GM20000 (cell line): ENCODE measurements around the gene COL20A1.

Source experiments
- DNase-seq: peaks from one replicate; pipeline ENCODE4 v3.0.0; 2012; ENCODE audit warnings: low spot score
- TF ChIP-seq, protein P1 (sequence below): IDR thresholded peaks from 2 replicates; pipeline ENCODE4 v1.5.1; 2012; ENCODE audit warnings: mild to moderate bottlenecking, control low read depth; ENCODE audit errors: extremely low read depth, missing control alignments

Gene COL20A1

GRCh38 chr20:63355781-63356295, 62.9 kb downstream of the COL20A1 start:
- no peak for DNase-seq
- TF ChIP-seq, protein P1, sequence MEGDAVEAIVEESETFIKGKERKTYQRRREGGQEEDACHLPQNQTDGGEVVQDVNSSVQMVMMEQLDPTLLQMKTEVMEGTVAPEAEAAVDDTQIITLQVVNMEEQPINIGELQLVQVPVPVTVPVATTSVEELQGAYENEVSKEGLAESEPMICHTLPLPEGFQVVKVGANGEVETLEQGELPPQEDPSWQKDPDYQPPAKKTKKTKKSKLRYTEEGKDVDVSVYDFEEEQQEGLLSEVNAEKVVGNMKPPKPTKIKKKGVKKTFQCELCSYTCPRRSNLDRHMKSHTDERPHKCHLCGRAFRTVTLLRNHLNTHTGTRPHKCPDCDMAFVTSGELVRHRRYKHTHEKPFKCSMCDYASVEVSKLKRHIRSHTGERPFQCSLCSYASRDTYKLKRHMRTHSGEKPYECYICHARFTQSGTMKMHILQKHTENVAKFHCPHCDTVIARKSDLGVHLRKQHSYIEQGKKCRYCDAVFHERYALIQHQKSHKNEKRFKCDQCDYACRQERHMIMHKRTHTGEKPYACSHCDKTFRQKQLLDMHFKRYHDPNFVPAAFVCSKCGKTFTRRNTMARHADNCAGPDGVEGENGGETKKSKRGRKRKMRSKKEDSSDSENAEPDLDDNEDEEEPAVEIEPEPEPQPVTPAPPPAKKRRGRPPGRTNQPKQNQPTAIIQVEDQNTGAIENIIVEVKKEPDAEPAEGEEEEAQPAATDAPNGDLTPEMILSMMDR = no peak

DNA sequence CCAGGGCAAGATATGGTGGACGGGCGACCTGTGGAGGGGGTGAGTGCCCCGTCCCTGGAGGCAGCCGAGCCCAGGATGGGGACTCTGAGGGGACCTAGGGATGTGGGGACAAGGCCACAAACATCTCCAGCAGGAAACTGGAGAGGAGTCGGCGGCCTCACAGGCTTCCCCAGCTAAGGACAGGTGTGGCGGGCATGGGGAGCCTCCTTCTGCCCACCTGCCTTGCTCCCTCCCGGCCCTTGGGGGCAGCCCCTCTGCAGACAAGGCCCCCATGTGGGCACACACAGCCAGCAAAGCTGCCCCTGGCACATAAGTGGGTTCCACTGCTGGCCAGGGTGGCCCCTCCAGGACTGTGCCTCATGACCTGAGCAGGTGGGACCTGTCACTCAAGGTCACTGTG, 63.5 kb downstream of the COL20A1 start:
- TF ChIP-seq, protein P1 = no peak
- no peak for DNase-seq

DNA sequence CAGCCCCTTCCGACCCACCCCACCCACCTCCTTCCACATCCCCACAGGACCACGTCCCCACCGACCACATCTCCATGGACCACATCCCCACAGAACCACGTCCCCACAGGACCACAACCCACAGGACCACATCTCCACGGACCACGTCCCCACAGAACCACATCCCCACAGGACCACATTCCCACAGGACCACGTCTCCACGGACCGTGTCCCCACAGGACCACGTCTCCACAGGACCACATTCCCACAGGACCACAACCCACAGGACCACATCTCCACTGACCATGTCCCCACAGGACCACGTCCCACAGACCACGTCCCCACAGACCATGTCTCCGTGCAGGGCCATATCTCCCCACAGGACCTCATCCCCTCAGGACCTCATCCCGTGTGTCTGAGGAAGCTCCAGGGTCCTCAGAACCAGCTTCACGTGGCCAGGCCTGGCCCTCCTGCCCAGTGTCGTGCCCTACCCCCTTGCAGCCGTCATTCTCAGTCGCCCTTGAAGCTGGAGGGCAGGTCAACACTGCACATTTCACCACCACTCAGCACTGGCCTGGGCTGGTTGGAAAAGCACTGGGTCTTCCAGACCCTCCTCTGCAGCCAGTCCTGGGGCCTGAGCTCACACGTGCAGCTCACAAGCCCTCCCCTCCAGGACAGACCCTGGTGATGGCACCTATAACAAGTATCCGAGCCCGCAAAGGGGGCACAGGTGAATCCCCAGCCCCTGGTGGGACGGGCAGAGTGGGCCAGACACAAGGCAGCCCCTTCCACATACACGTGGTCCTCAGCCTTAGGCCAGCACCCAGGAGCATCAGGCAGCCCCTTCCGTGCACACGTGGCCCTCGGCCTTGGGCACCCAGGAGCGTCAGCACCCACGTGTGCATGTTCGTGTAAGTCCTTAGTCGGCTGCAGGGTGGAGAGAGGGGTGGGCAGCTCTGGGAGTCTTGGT, 64.2 kb downstream of the COL20A1 start:
- DNase-seq = no peak
- TF ChIP-seq, protein P1 = no peak

- TF ChIP-seq, protein P1 = no peak
- no peak for DNase-seq
These were observed 65.2 kb downstream of the COL20A1 start for GRCh38 chr20:63357921-63358905.

- DNase-seq = no peak
- TF ChIP-seq, protein P1 = no peak
These were observed 66.4 kb downstream of the COL20A1 start for GRCh38 chr20:63359164-63359934.

DNA sequence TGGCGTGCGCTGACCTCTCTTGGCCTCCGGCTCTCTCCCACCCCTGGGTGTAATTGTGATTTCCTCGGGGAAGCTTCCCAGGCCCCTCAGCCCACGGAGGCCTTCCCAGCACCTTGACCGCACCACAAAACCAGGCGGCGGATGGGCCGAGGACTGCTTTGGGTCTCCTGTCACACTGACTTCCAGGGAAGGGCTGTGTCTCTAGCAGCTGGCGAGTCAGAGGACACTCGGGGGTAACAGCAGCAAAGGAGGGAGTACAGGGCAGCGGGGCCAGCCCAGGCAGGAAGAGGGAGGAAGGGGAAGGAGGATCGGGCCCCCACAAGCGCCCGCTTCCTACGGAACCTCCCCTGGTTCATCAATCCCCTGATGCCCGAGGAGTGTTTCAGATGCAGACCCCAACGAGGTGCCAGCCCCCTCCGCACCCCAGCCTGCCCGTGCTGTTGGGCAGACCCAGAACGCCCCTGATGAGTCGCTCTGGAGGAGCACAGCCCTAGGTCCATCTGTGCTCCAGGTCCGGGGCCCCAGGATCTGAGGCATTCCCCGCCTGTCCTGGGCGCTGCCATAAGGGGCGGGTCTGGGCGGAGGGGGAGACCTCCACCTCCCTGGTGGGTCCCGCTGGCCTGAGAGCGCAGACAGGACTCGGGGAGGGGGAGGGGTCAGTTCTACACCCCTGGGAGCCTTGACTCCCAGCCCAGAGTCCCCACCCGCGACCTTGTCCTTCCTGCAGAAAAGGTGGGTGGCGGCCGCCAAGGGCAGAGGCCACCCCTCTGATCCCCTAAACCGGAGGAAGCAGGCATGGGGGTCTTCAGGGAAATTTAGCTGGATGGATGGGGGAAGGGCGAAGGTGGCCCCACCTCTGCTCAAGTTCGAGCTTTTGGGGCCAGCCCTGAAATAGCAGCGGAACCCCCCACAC, 67.2 kb downstream of the COL20A1 start:
- TF ChIP-seq, protein P1 = no peak
- no peak for DNase-seq
